Ovary (tissue), 10 donors: ENCODE data around the gene WDR17. TPM values are rescaled to one million over a fixed set of nuclear protein-coding genes. Genes with fewer than 3 reads are reported as not detected.

Experiments
- DNase-seq, 5 donors: peaks; one replicate each; pipeline ENCODE4 v3.0.0-alpha.2; 2019 to 2020
- H3K27ac ChIP-seq, 2 donors: fragments of 200-600 bp; one replicate each; pipeline versions ENCODE4 v1.5.1 to v1.8.0; 2019 to 2022
- H3K27me3 ChIP-seq: fragments of 200-600 bp; one replicate; pipeline ENCODE4 v1.8.0; 2022
- H3K36me3 ChIP-seq: fragments of 200-600 bp; sonication (generic); one replicate; pipeline ENCODE4 v1.5.1; 2019
- H3K4me1 ChIP-seq: one replicate; pipeline ENCODE4 v1.8.1; 2013; ENCODE audit warnings: mild to moderate bottlenecking, moderate library complexity; ENCODE audit not compliant: insufficient read depth
- H3K4me3 ChIP-seq: fragments of 200-600 bp; sonication (generic); one replicate; pipeline ENCODE4 v1.5.1; 2017
- H3K9me3 ChIP-seq, 2 donors: fragments of 200-600 bp in 1 of 2; sonication (generic) in 1 of 2; one replicate each; pipeline versions ENCODE4 v1.5.1 to v1.8.1; 2013 to 2019; ENCODE audit warnings: mild to moderate bottlenecking in 1 of 2, moderate library complexity in 1 of 2
- EP300 ChIP-seq: sonication (generic); formaldehyde crosslinking; IDR thresholded peaks from one replicate; pipeline ENCODE4 v1.6.1; 2017; ENCODE audit warnings: antibody characterized with exemption
- POLR2A ChIP-seq: fragments of 450-650 bp; IDR thresholded peaks from one replicate; pipeline ENCODE4 v1.6.1; 2017; ENCODE audit warnings: antibody characterized with exemption, mild to moderate bottlenecking, moderate library complexity
- WGBS, 3 donors: extraction: QIAGEN DNeasy Blood & Tissue Kit in 1 of 3; methylation state at CpG; one replicate each; pipeline versions ENCODE4 v1.1.5 to v1.1.7; 2013 to 2017; 5-methylcytosine and 5-hydroxymethylcytosine counted together
- intact Hi-C, 4 donors: fragments of 100-400 bp; cut with DNase I; formaldehyde crosslinking; loops; one replicate each; pipeline versions ENCODE4 v1.11.0 to v1.15.1; 2022 to 2023
- long read RNA-seq, 3 donors: library from polyadenylated mRNA in 2 of 3; unstranded in 2 of 3; transcript quantifications; one replicate each; pipeline ENCODE4 v2.0.0 and lab custom pipeline, GENCODE V29; 2021 to 2026
- polyA plus RNA-seq, 2 donors: library from polyadenylated mRNA; stranded (reverse); fragments of 200-250 nt in 1 of 2; fragments of 350-450 nt in 1 of 2; fragmentation: Illumina TruSeq in 1 of 2; extraction: RNeasy Lipid Tissue Mini Kit (QIAGEN cat#74804) in 1 of 2; gene quantifications; one replicate each; pipeline ENCODE4 v1.2.3, GENCODE V29; 2013 to 2014
- total RNA-seq, 7 donors: library from RNA; depleted of rRNA in 2 of 7; stranded (reverse); fragments of >200 nt in 2 of 7; fragmentation: NEBNext Ultra II Directional in 3 of 7; extraction: Animal tissue kit (Norgen Biotek cat#: 25700) in 3 of 7; gene quantifications; one replicate each; pipeline versions ENCODE4 v1.1.0 to v1.2.4, GENCODE V29; 2016 to 2023
- TF ChIP-seq, protein P1 (sequence below), 3 donors: fragments of 450-650 bp in 2 of 3; fragments of 200-600 bp in 1 of 3; IDR thresholded peaks; one replicate each; pipeline versions ENCODE4 v1.5.1 to v1.8.0; 2016 to 2022; ENCODE audit warnings: antibody characterized with exemption in 3 of 3, mild to moderate bottlenecking in 1 of 3
- donor health status: DM: no; HTN: no; CAD: no; lungs with moderate emphysema.
- donor health status: DM: no; HTN: no; CAD: no.
- donor health status: Bipolar disorder and iron deficiency.
- donor health status: DM: yes; HTN: yes; CAD: no.
- donor health status: DM: no; HTN: no; CAD: no.
- donor health status: DM: yes; HTN: yes; CAD: no.

WDR17 gene
- total RNA-seq = 1 to 10 TPM; 1.6 to 4.9 (median 2.3) TPM
- polyA plus RNA-seq = 1 to 10 TPM in 1 of 2 donors, under 1 TPM in 1; 0.73 to 1.5 TPM
- long read RNA-seq, donor 1 = 0 reads
- long read RNA-seq, donor 2 = 0 reads
- long read RNA-seq, donor 3, partial matches to known transcripts = 1 of 1 reads
- long read RNA-seq, donor 3, other reads (novel, unspliced or antisense) = 0 of 1 reads

DNA sequence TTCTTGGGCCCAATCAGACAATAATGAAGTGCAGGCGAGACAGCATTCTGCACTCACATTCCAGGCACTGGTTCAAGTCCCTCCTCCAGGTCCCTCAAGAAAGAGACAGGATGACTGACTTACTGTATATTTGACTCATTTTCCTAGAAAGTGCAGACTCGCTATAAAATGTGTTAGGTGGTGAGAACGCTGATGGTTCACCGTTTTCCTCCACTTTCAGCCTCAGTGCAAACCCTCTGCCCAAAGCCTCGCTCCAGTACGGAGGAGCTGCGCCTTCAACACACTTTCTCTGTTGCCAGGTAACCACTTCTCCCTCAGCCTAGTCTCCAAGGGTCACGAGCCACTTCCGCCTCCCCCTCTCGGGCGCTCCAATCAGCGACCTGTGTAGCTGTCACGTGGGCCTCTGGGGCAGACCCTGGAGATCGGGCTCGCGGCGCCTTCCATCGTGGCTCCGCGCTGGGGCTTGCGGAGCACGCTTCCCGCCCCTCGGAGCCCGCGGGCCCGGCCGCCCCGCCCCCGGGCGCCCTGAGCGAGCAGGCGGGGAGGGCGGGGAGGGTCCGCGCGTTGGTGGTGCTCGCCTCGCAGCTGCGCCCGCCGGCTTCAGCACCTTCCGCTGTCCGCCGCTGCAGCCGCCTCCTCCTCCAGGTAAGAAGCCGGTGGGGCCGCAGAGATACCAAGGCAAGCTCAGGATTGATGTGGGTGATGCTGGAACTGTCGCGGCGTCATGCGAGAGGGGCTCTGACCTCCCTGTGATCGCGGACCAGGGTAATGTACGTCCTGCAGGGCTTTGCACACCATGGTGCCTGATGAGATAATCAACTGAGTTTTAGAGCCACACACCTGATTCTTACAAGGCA, at the start of gene WDR17:
TSS of gene WDR17 (plus strand) at position 407 of the 857 bp plus-strand sequence. CDS start 45,740 bp downstream, outside the sequence.
- DNase-seq = peak; percentile 82 to 90 (median 83)
- intact Hi-C loops = no loop called here
- no peaks in the 10 kb centered on the region for H3K9me3 ChIP-seq
- H3K27ac ChIP-seq = no peak within 1 kb of the TSS
- no peaks in the 10 kb centered on the region for H3K4me1 ChIP-seq
- H3K36me3 ChIP-seq = no peaks in the 10 kb centered on the region
- TF ChIP-seq, protein P1, sequence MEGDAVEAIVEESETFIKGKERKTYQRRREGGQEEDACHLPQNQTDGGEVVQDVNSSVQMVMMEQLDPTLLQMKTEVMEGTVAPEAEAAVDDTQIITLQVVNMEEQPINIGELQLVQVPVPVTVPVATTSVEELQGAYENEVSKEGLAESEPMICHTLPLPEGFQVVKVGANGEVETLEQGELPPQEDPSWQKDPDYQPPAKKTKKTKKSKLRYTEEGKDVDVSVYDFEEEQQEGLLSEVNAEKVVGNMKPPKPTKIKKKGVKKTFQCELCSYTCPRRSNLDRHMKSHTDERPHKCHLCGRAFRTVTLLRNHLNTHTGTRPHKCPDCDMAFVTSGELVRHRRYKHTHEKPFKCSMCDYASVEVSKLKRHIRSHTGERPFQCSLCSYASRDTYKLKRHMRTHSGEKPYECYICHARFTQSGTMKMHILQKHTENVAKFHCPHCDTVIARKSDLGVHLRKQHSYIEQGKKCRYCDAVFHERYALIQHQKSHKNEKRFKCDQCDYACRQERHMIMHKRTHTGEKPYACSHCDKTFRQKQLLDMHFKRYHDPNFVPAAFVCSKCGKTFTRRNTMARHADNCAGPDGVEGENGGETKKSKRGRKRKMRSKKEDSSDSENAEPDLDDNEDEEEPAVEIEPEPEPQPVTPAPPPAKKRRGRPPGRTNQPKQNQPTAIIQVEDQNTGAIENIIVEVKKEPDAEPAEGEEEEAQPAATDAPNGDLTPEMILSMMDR (IDR thresholded peaks at IDR 0.05) = no peak
- WGBS, 3 donors = 1% methylated on average over 35 to 55 of the region's 55 CpGs
- H3K27me3 ChIP-seq = no peaks in the 10 kb centered on the region
- peak within 1 kb of the TSS; percentile 60 for H3K4me3 ChIP-seq

DNA sequence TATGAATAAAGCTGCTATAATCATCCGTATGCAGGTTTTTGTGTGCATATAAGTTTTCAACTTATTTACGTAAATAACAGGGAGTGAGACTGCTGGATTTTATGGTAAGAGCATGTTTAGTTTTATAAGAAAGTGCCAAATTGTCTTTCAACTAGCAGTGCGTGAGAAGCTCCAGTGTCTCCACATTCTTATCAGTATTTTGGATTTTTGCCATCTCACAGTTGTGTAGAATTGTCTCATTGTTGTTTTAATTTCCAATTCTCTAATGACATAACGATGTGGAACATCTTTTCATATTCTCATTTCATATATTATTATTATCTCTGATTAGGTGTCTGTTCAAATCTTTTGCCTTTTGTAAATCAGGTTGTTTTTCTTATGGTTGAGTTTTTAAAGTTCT, 49.0 kb upstream of the WDR17 start:
- no peaks in the 10 kb centered on the region for H3K36me3 ChIP-seq
- no peaks in the 10 kb centered on the region for H3K27me3 ChIP-seq
- TF ChIP-seq, protein P1 (IDR thresholded peaks at IDR 0.05) = no peak
- TF ChIP-seq EP300 = no peak
- H3K27ac ChIP-seq = no peak overlapping the region
- H3K4me3 ChIP-seq = no peak overlapping the region
- H3K9me3 ChIP-seq = no peaks in the 10 kb centered on the region
- intact Hi-C loops = no loop called here
- no peak for DNase-seq
- 39 to 57% (median 47%) methylated on average over 4 of the region's 4 CpGs for WGBS, 3 donors
- H3K4me1 ChIP-seq = no peaks in the 10 kb centered on the region

DNA sequence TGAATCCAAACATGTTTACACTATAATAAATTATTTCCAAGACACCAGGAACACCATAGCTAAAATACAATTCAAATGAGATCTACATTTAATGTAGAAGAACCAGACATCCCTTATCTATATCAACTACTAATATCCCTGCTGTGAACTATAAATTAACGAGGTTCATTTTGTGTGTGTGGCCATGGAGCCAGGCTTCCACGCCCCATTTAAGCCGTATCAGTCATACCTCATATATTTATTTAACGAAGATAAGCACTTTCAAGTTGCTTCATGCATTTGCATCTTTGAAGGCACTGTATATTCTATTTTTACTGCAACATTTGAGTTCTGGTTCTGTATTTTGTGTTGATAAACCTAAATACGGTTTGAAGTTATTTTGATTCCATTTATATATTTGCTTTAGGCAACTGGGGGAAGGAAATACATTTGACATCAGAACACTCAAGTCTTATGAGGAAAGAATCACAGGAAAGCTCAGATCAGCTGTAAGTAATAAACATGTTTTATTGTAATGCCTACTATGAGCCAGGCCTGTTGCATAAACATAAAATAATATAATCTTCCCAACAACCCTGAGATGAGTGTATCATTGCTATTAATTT, 45.1 kb upstream of the WDR17 start:
- intact Hi-C loops = no loop called here
- 44 to 54% (median 51%) methylated on average over 5 of the region's 5 CpGs for WGBS, 3 donors
- no peaks in the 10 kb centered on the region for H3K4me1 ChIP-seq
- H3K4me3 ChIP-seq = no peak overlapping the region
- H3K27ac ChIP-seq = no peak overlapping the region
- H3K36me3 ChIP-seq = no peaks in the 10 kb centered on the region
- no peaks in the 10 kb centered on the region for H3K27me3 ChIP-seq
- H3K9me3 ChIP-seq = no peaks in the 10 kb centered on the region
- no peak for TF ChIP-seq POLR2A
- TF ChIP-seq, protein P1 (IDR thresholded peaks at IDR 0.05) = no peak
- TF ChIP-seq EP300 = no peak
- no peak for DNase-seq

DNA sequence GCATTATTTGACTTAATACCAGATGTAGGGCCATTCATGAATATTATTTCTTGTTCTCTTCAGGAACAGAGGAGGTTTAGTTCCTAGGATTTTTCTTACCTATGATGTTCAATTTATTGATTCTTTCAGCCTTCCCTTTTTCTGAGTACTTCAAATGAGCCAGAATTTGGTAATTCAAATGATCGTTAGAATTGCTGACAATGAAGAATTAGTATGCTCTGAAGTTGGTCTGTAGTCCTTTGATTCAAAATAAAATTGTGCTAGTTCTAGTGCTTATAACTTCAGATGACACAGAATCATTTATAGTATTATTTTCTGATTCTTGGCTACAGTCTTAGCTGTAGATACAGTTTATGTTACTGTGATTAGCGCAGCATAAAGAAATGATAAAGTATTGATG, 35.2 kb upstream of the WDR17 start:
- intact Hi-C loops = loop anchor here in 1 of 4 donors (5.0 kb wide), 1 partner anchor 312 kb away; no protein-coding TSS in a partner anchor
- TF ChIP-seq EP300 = no peak
- no peak for TF ChIP-seq POLR2A
- TF ChIP-seq, protein P1 (IDR thresholded peaks at IDR 0.05) = no peak
- no peaks in the 10 kb centered on the region for H3K4me1 ChIP-seq
- no peak overlapping the region for H3K27ac ChIP-seq
- no peaks in the 10 kb centered on the region for H3K9me3 ChIP-seq
- H3K36me3 ChIP-seq = no peaks in the 10 kb centered on the region
- H3K27me3 ChIP-seq = no peaks in the 10 kb centered on the region
- DNase-seq = no peak
- no peak overlapping the region for H3K4me3 ChIP-seq
- 81 to 91% (median 86%) methylated on average over 2 of the region's 2 CpGs for WGBS, 3 donors
